HCT116 (cell line): ENCODE measurements around the gene BICD1. TPM values are rescaled to one million over a fixed set of nuclear protein-coding genes. Genes with fewer than 3 reads are reported as not detected.

Experiments
- ATAC-seq: fragments of 200-7000 bp; cut with Tn5 transposase; 2 replicates; pipeline ENCODE4 v1.9.1; 2020; ENCODE audit warnings: mild to moderate bottlenecking, moderate library complexity
- BruUV-seq: library from RNA; stranded (reverse); fragments of 400-500 nt; replicated peaks from 2 replicates; lab custom pipeline; 2021; lab: Mats Ljungman, UMichigan
- CTCF ChIA-PET: fragments of 300-600 bp; sonication (Branson Sonifier 250); formaldehyde crosslinking; loops from one replicate; lab custom pipeline; 2021; ENCODE audit warnings: antibody characterized with exemption; lab: Charles Lee
- POLR2A ChIA-PET: fragments of 300-600, 350-600 bp; sonication (Branson Sonifier 250); formaldehyde crosslinking; loops from one replicate; lab custom pipeline; 2021; ENCODE audit warnings: antibody characterized with exemption; lab: Charles Lee
- RAD21 ChIA-PET, 2 experiments: fragments of 300-600 bp; sonication (Branson Sonifier 250); formaldehyde crosslinking; loops; one replicate each; lab custom pipeline; 2023; ENCODE audit warnings: low total read pairs in 2 of 2; ENCODE audit not compliant: uncharacterized antibody in 2 of 2, unreplicated experiment in 2 of 2, low non-redundant PET in 1 of 2; lab: Charles Lee
- DNase-seq: peaks from one replicate; pipeline ENCODE4 v3.0.0-alpha.2; 2010; ENCODE audit warnings: low read depth, low spot score
- H2AFZ ChIP-seq: fragments of 200-600 bp; shearing (Covaris generic), sonication (generic); 2 replicates; pipeline ENCODE4 v1.6.1; 2017; ENCODE audit warnings: low read depth, mixed run types, mixed read lengths, antibody characterized with exemption, low read length; ENCODE audit not compliant: poor library complexity, severe bottlenecking
- H3K27ac ChIP-seq: 2 replicates; pipeline ENCODE4 v1.5.1; 2012; ENCODE audit warnings: low read depth, low read length
- H3K27me3 ChIP-seq: fragments of 200-600 bp; sonication (generic); 2 replicates; pipeline ENCODE4 v1.6.1; 2016; ENCODE audit warnings: mixed run types, low read length, mixed read lengths; ENCODE audit not compliant: insufficient read depth
- H3K36me3 ChIP-seq, 2 experiments: fragments of 200-500 bp in 1 of 2; fragments of 200-600 bp in 1 of 2; sonication (Bioruptor generic) in 1 of 2; sonication (generic) in 1 of 2; 2 replicates each; pipeline versions ENCODE4 v1.5.1 to v1.6.1; 2014 to 2016; ENCODE audit warnings: low read length in 2 of 2, inconsistent platforms in 1 of 2, mixed read lengths in 1 of 2, mixed run types in 1 of 2; ENCODE audit not compliant: insufficient read depth in 2 of 2, control insufficient read depth in 1 of 2
- H3K4me1 ChIP-seq, 2 experiments: fragments of 200-600 bp in 1 of 2; sonication (generic) in 1 of 2; 2 replicates each; pipeline versions ENCODE4 v1.5.1 to v1.6.1; 2012 to 2017; ENCODE audit warnings: low read length in 2 of 2, inconsistent platforms in 1 of 2, mild to moderate bottlenecking in 1 of 2, mixed read lengths in 1 of 2, mixed run types in 1 of 2, moderate library complexity in 1 of 2; ENCODE audit not compliant: insufficient read depth in 2 of 2, control insufficient read depth in 1 of 2
- H3K4me2 ChIP-seq: fragments of 200-600 bp; sonication (generic); 2 replicates; pipeline ENCODE4 v1.6.1; 2017; ENCODE audit warnings: mixed run types, low read length, mixed read lengths
- H3K4me3 ChIP-seq, 2 experiments: fragments of 200-600 bp in 1 of 2; sonication (generic) in 1 of 2; replicated peaks in 1 of 2; 2 replicates each; pipeline ENCODE4 v1.5.1; 2011 to 2016; ENCODE audit warnings: low read length in 2 of 2, control low read depth in 1 of 2, low read depth in 1 of 2, mild to moderate bottlenecking in 1 of 2, mixed read lengths in 1 of 2, mixed run types in 1 of 2
- H3K79me2 ChIP-seq: fragments of 200-600 bp; sonication (generic); 2 replicates; pipeline ENCODE4 v1.6.1; 2017; ENCODE audit warnings: mild to moderate bottlenecking, mixed run types, low read length, moderate library complexity, mixed read lengths; ENCODE audit not compliant: insufficient read depth
- H3K9ac ChIP-seq: fragments of 200-600 bp; sonication (generic); 2 replicates; pipeline ENCODE4 v1.6.1; 2016; ENCODE audit warnings: low read length, mixed read lengths
- H3K9me2 ChIP-seq: fragments of 200-600 bp; sonication (generic), shearing (Covaris generic); 2 replicates; pipeline ENCODE4 v1.6.1; 2017; ENCODE audit warnings: mixed run types, mild to moderate bottlenecking, moderate library complexity; ENCODE audit not compliant: insufficient read depth
- H3K9me3 ChIP-seq, 2 experiments: fragments of 200-500 bp in 1 of 2; fragments of 200-600 bp in 1 of 2; sonication (Bioruptor generic) in 1 of 2; sonication (generic) in 1 of 2; 2 replicates each; pipeline ENCODE4 v1.6.1; 2014 to 2017; ENCODE audit warnings: low read length in 2 of 2, mixed read lengths in 2 of 2, inconsistent platforms in 1 of 2, low read depth in 1 of 2, mild to moderate bottlenecking in 1 of 2, mixed run types in 1 of 2, moderate library complexity in 1 of 2; ENCODE audit not compliant: control insufficient read depth in 1 of 2, insufficient read depth in 1 of 2
- H4K20me1 ChIP-seq: fragments of 200-600 bp; sonication (generic), shearing (Covaris generic); 2 replicates; pipeline ENCODE4 v1.6.1; 2017; ENCODE audit warnings: mixed run types, mild to moderate bottlenecking, moderate library complexity; ENCODE audit not compliant: insufficient read depth
- ATF3 ChIP-seq: IDR thresholded peaks from 2 replicates; pipeline ENCODE4 v1.6.1; 2012
- CBX3 ChIP-seq: IDR thresholded peaks from 2 replicates; pipeline ENCODE4 v1.6.1; 2012; ENCODE audit warnings: low read depth
- EGR1 ChIP-seq: IDR thresholded peaks from 2 replicates; pipeline ENCODE4 v1.6.1; 2012; ENCODE audit warnings: low read depth
- ELF1 ChIP-seq: IDR thresholded peaks from 2 replicates; pipeline ENCODE4 v1.6.1; 2012; ENCODE audit warnings: low read depth, borderline replicate concordance
- EZH2 ChIP-seq: fragments of 200-600 bp; sonication (generic); IDR thresholded peaks from 2 replicates; pipeline ENCODE4 v1.6.1; 2017; ENCODE audit warnings: antibody characterized with exemption, mixed run types
- EZH2phosphoT487 ChIP-seq: fragments of 200-600 bp; IDR thresholded peaks from 2 replicates; pipeline ENCODE4 v1.6.1; 2018; ENCODE audit warnings: antibody characterized with exemption, borderline replicate concordance
- FOSL1 ChIP-seq: IDR thresholded peaks from 2 replicates; pipeline ENCODE4 v1.6.1; 2012; ENCODE audit warnings: low read depth
- JUND ChIP-seq: IDR thresholded peaks from 2 replicates; pipeline ENCODE4 v1.6.1; 2012
- MAX ChIP-seq: IDR thresholded peaks from 2 replicates; pipeline ENCODE4 v1.6.1; 2012
- POLR2A ChIP-seq: IDR thresholded peaks from 2 replicates; pipeline ENCODE4 v1.7.0; 2011; ENCODE audit warnings: borderline replicate concordance; ENCODE audit not compliant: insufficient read depth, insufficient read length; ENCODE audit errors: extremely low read depth
- REST ChIP-seq: IDR thresholded peaks from 2 replicates; pipeline ENCODE4 v1.6.1; 2012; ENCODE audit warnings: low read depth
- SIN3A ChIP-seq: IDR thresholded peaks from 2 replicates; pipeline ENCODE4 v1.6.1; 2012; ENCODE audit warnings: low read depth
- SP1 ChIP-seq: IDR thresholded peaks from 2 replicates; pipeline ENCODE4 v1.6.1; 2012; ENCODE audit warnings: low read depth
- SRF ChIP-seq: IDR thresholded peaks from 2 replicates; pipeline ENCODE4 v1.6.1; 2012; ENCODE audit warnings: low read depth
- YY1 ChIP-seq: IDR thresholded peaks from 2 replicates; pipeline ENCODE4 v1.6.1; 2011; ENCODE audit warnings: low read length, low read depth, moderate library complexity, mild to moderate bottlenecking; ENCODE audit not compliant: insufficient replicate concordance; ENCODE audit errors: extremely low read depth
- ZBTB33 ChIP-seq: IDR thresholded peaks from 2 replicates; pipeline ENCODE4 v1.6.1; 2011; ENCODE audit warnings: mild to moderate bottlenecking, low read length, moderate library complexity; ENCODE audit not compliant: insufficient replicate concordance; ENCODE audit errors: extremely low read depth
- intact Hi-C: fragments of 100-400 bp; cut with micrococcal nuclease; formaldehyde crosslinking; loops from 2 replicates; pipeline ENCODE4 v1.10.0; 2022
- total RNA-seq: library from RNA; stranded (reverse); gene quantifications from one replicate; pipeline ENCODE4 v1.2.1, GENCODE V29; 2021; ENCODE audit not compliant: unreplicated experiment

The BICD1 gene
- total RNA-seq, 1 experiment from 2014 or later = 32.5 TPM

- no peak for TF ChIP-seq REST
Measured at GRCh38 chr12:32235251-32235650, 128.6 kb downstream of the BICD1 start (continued).

GRCh38 chr12:32240162-32240561 lies 133.5 kb downstream of the BICD1 start:
- Histone ChIP-seq H4K20me1 (no peaks in the 10 kb centered on the region), H3K4me3 (no peak overlapping the region), H3K36me3 (no peaks in the 10 kb centered on the region), H3K9me3 (no peaks in the 10 kb centered on the region), H3K27ac (no peak overlapping the region), H3K4me1 (no peaks in the 10 kb centered on the region), H2AFZ (no peak overlapping the region), H3K79me2 (no peaks in the 10 kb centered on the region), H3K27me3 (no peaks in the 10 kb centered on the region), H3K9me2 (no peaks in the 10 kb centered on the region), H3K9ac (no peak overlapping the region), H3K4me2 (no peak overlapping the region)
- DNase-seq = no peak
- intact Hi-C loops = no loop called here
- TF ChIP-seq FOSL1 (no peak), JUND (no peak), SRF (no peak), EZH2 (no peak), EZH2phosphoT487 (no peak), EGR1 (no peak), ZBTB33 (no peak), SIN3A (no peak), ELF1 (no peak), REST (no peak), MAX (no peak), SP1 (no peak), YY1 (no peak), POLR2A (no peak), ATF3 (no peak), CBX3 (no peak)
- RAD21 ChIA-PET = no interaction called here
- ATAC-seq = no peak
- POLR2A ChIA-PET = no interaction called here
- CTCF ChIA-PET = no interaction called here
- no TSS peak for BruUV-seq
